Measurements from ENCODE around the gene PCDH15. TPM values are rescaled to one million over a fixed set of nuclear protein-coding genes. Genes with fewer than 3 reads are reported as not detected.

PCDH15 gene
- total and polyA plus RNA-seq, 2 of the 8 experiments (the other 6 are each of a cell fraction or from before 2014, with no cell fraction given), result 0.11 TPM; not detected in 1

- FAIRE-seq (no peak), DNase-seq (ENCODE audit: low read depth in 1 of 2, low spot score in 2 of 2) (no peak)
- Histone ChIP-seq H3K14ac (ENCODE audit: insufficient read length) (no peak overlapping the region), H3K36me3 (ENCODE audit: control insufficient read depth in 2 of 4, insufficient read depth in 4 of 4, low read length in 3 of 4) (no peaks in the 10 kb centered on the region), H3K27me3 (replicated peaks in 1 of 4; ENCODE audit: control insufficient read depth in 3 of 4, extremely low read depth in 1 of 4, insufficient read depth in 3 of 4, low read length in 3 of 4) (no peaks in the 10 kb centered on the region), H3K4me2 (ENCODE audit: insufficient read depth in 1 of 2, low read depth in 2 of 2, low read length in 2 of 2) (no peak overlapping the region), H3K18ac (ENCODE audit: extremely low read depth, low read length) (no peak overlapping the region), H3K23me2 (ENCODE audit: low read depth, low read length) (no peaks in the 10 kb centered on the region), H3K4me3 (ENCODE audit: extremely low read depth in 1 of 4, insufficient read depth in 2 of 4, low read depth in 3 of 4, low read length in 4 of 4) (no peak overlapping the region), H2BK20ac (ENCODE audit: low read length) (no peak overlapping the region), H4K20me1 (replicated peaks in 1 of 2; ENCODE audit: control insufficient read depth in 1 of 2, insufficient read depth in 2 of 2, low read length in 2 of 2) (no peaks in the 10 kb centered on the region), H4K8ac (ENCODE audit: extremely low read depth, insufficient read depth, low read length) (no peak overlapping the region), H3K23ac (ENCODE audit: insufficient read length) (no peak overlapping the region), H3K9ac (replicated peaks in 1 of 4; ENCODE audit: extremely low read depth in 1 of 4, low read depth in 3 of 4, low read length in 3 of 4) (no peak overlapping the region), H3K27ac (ENCODE audit: low read depth, low read length) (no peak overlapping the region), H4K5ac (ENCODE audit: insufficient read length, low read depth, low read length) (no peak overlapping the region), H2AFZ (ENCODE audit: low read length) (no peak overlapping the region), H3K56ac (replicated peaks; ENCODE audit: insufficient read length, low read depth, low read length) (no peak overlapping the region), H2BK5ac (ENCODE audit: low read depth, low read length) (no peak overlapping the region), H3K9me3 (ENCODE audit: insufficient read depth in 2 of 2, low read depth in 1 of 2, low read length in 1 of 2) (no peaks in the 10 kb centered on the region), H2BK15ac (ENCODE audit: low read length) (no peak overlapping the region), H2BK120ac (replicated peaks; ENCODE audit: low read depth, low read length) (no peak overlapping the region), H2AK5ac (ENCODE audit: low read depth, low read length) (no peak overlapping the region), H3K79me1 (ENCODE audit: low read depth, low read length) (no peaks in the 10 kb centered on the region), H3K4me1 (replicated peaks in 1 of 4; ENCODE audit: control insufficient read depth in 3 of 4, insufficient read depth in 4 of 4, low read length in 3 of 4) (no peaks in the 10 kb centered on the region), H2BK12ac (ENCODE audit: low read depth, low read length) (no peak overlapping the region), H4K91ac (replicated peaks; ENCODE audit: insufficient read length, low read length) (no peak overlapping the region), H3K4ac (replicated peaks; ENCODE audit: insufficient read length, low read depth, low read length) (no peak overlapping the region), H3K79me2 (ENCODE audit: control insufficient read depth in 1 of 2, insufficient read depth in 2 of 2, low read length in 2 of 2) (no peaks in the 10 kb centered on the region)
- POLR2A ChIA-PET (ENCODE audit: partially characterized antibody), result no interaction called here
- WGBS, 2 experiments (ENCODE audit: extremely low coverage in 1 of 2, insufficient coverage in 1 of 2, insufficient read length in 1 of 2, insufficient replicate concordance in 2 of 2, low coverage in 1 of 2, low lambda C conversion rate in 2 of 2, missing lambda C conversion rate in 1 of 2), result 97% methylated on average over 1 of the region's 1 CpG; no CpG with 5 or more reads in 1 of the 2 experiments
- CTCF ChIA-PET (ENCODE audit: partially characterized antibody), result interaction anchor here (0.6 to 0.9 kb wide), 3 partner anchors 10 to 252 kb away, joined by 3 to 5 read pairs (median 3); no protein-coding TSS in a partner anchor
- TF ChIP-seq ZNF274 (IDR thresholded peaks at IDR 0.05; ENCODE audit: borderline replicate concordance, extremely low read depth, low read length) (no peak), RXRA (IDR thresholded peaks at IDR 0.05; ENCODE audit: insufficient read depth, low read depth, low read length) (no peak), CHD2 (IDR thresholded peaks at IDR 0.05; ENCODE audit: low read length) (no peak), TAF7 (optimal IDR thresholded peaks at IDR 0.05; ENCODE audit: borderline replicate concordance, low read depth, low read length) (no peak), EZH2 (IDR thresholded peaks at IDR 0.05; ENCODE audit: low read depth, low read length, severe bottlenecking) (no peak), EP300 (IDR thresholded peaks at IDR 0.05; ENCODE audit: borderline replicate concordance in 1 of 2, low read depth in 2 of 2, low read length in 2 of 2) (no peak), PHF8 (conservative IDR thresholded peaks at IDR 0.05; ENCODE audit: low read depth, low read length) (no peak), POLR2A (IDR thresholded peaks at IDR 0.05; ENCODE audit: control extremely low read depth in 1 of 2, low read depth in 2 of 2, low read length in 2 of 2) (no peak), SIN3A (conservative IDR thresholded peaks at IDR 0.05 in 1 of 2, IDR thresholded peaks at IDR 0.05 in 1 of 2; ENCODE audit: low read depth in 1 of 2, low read length in 2 of 2) (no peak), JUND (IDR thresholded peaks at IDR 0.05; ENCODE audit: low read length) (no peak), SP2 (IDR thresholded peaks at IDR 0.05; ENCODE audit: low read length) (no peak), CHD1 (IDR thresholded peaks at IDR 0.05; ENCODE audit: low read depth, low read length) (no peak)
- TF ChIP-seq, protein P1, sequence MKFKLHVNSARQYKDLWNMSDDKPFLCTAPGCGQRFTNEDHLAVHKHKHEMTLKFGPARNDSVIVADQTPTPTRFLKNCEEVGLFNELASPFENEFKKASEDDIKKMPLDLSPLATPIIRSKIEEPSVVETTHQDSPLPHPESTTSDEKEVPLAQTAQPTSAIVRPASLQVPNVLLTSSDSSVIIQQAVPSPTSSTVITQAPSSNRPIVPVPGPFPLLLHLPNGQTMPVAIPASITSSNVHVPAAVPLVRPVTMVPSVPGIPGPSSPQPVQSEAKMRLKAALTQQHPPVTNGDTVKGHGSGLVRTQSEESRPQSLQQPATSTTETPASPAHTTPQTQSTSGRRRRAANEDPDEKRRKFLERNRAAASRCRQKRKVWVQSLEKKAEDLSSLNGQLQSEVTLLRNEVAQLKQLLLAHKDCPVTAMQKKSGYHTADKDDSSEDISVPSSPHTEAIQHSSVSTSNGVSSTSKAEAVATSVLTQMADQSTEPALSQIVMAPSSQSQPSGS (IDR thresholded peaks at IDR 0.05; ENCODE audit: low read length), result no peak
Observed at GRCh38 chr10:53903756-53904155, 897.3 kb downstream of the PCDH15 start.
